PC-3 (cell line): ENCODE results near the gene TSEN2.

Source experiments
- EZH2 ChIP-seq: fragments of 300-600 bp; sonication (generic); IDR thresholded peaks from one replicate; pipeline ENCODE4 v1.6.1; 2017; ENCODE audit warnings: antibody characterized with exemption, mild to moderate bottlenecking, low read length; ENCODE audit not compliant: unreplicated experiment
- EZH2phosphoT487 ChIP-seq: fragments of 300-600 bp; sonication (generic); IDR thresholded peaks from 2 replicates; pipeline ENCODE4 v1.6.1; 2018; ENCODE audit warnings: mild to moderate bottlenecking, antibody characterized with exemption, low read length, borderline replicate concordance
- TF ChIP-seq, protein P1 (sequence below): fragments of 300-600 bp; sonication (generic); conservative IDR thresholded peaks from 2 replicates; pipeline ENCODE4 v1.5.1; 2017; ENCODE audit warnings: antibody characterized with exemption, low read depth, mild to moderate bottlenecking, low read length

DNA sequence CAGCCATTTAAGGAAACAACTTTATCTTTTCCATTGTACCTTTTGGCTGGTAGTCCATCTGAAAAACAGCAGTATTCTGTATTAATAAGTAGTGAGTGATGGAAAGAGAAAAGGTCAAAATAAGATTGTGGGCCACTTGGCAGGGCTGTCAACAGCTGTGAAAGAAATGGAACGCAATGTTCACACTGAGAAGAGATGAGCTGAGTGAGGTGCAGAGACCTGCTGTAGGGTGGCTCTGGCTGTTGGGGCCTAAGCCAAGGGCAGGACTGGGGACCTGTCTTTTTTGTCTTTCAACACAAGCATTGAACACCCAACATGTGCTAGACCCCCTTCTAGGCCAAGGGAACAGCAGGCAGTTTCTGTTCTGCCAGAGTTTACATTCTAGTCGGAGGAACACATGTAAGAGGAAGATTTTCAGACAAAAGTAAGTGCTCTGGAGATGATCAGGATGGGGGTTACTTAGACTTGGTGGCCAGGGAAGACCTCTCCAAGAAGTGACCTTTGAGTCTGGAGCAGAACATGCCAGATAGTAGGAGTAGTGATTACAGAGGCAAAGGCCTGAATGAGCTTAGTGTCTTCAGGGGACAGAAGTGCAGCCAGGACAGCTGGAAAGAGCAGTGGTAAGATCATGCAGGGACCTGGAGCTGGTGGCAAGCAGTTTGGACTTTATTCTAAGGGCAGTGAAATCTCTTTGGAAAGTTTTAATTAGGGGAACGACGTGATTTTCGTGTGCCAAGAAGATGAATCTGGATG lies 29.6 kb downstream of the TSEN2 start:
- TF ChIP-seq, protein P1, sequence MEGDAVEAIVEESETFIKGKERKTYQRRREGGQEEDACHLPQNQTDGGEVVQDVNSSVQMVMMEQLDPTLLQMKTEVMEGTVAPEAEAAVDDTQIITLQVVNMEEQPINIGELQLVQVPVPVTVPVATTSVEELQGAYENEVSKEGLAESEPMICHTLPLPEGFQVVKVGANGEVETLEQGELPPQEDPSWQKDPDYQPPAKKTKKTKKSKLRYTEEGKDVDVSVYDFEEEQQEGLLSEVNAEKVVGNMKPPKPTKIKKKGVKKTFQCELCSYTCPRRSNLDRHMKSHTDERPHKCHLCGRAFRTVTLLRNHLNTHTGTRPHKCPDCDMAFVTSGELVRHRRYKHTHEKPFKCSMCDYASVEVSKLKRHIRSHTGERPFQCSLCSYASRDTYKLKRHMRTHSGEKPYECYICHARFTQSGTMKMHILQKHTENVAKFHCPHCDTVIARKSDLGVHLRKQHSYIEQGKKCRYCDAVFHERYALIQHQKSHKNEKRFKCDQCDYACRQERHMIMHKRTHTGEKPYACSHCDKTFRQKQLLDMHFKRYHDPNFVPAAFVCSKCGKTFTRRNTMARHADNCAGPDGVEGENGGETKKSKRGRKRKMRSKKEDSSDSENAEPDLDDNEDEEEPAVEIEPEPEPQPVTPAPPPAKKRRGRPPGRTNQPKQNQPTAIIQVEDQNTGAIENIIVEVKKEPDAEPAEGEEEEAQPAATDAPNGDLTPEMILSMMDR = no peak
- TF ChIP-seq EZH2 (no peak), EZH2phosphoT487 (no peak)
